ENCODE measurements around the gene NEIL3.

Gene NEIL3

DNA sequence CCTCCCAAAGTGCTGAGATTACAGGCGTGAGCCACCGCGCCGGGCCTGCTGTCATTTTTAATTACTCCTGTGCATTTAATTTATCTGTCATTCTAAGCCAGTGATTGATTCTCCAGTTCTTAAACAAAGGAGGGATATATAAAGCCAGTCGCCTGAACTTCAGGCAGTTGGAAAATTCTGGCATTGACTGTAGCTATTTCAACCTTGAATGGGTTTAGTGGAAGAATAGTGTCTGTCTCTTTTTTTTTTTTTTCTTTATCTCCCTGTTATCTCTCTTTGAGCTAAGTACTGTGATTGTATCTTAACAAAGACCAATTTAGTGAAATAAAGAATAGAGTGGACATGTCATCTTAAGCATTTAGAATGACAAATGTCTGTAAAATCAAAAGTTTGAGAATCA lies 11.0 kb downstream of the NEIL3 start:
- no peak overlapping the region for H2BK120ac ChIP-seq (ENCODE audit: low read depth, low read length)
- no peak overlapping the region for H4K91ac ChIP-seq (ENCODE audit: low read length)
- no peaks in the 10 kb centered on the region for H3K4me1 ChIP-seq (ENCODE audit: control insufficient read depth, insufficient read depth, low read depth, low read length)
- no peak overlapping the region for H3K4me2 ChIP-seq (ENCODE audit: low read length, poor library complexity, severe bottlenecking)
- H3K9ac ChIP-seq (ENCODE audit: low read length), result no peak overlapping the region
- H3K14ac ChIP-seq (ENCODE audit: low read length in 2 of 2), result no peak overlapping the region
- no peak overlapping the region for H2AFZ ChIP-seq (ENCODE audit: low read depth, low read length)
- no peak overlapping the region for H3K23ac ChIP-seq (ENCODE audit: low read length in 2 of 2)
- H3K18ac ChIP-seq (ENCODE audit: low read depth in 1 of 2, low read length in 2 of 2), result no peak overlapping the region
- no peak for DNase-seq
- no peaks in the 10 kb centered on the region for H3K36me3 ChIP-seq (ENCODE audit: control insufficient read depth in 1 of 2, insufficient read depth in 2 of 2, low read depth in 1 of 2, low read length in 2 of 2)
- no peak overlapping the region for H2BK5ac ChIP-seq (ENCODE audit: low read depth, low read length, poor library complexity, severe bottlenecking)
- H3K4ac ChIP-seq (ENCODE audit: low read depth in 1 of 2, low read length in 2 of 2), result no peak overlapping the region
- H2BK12ac ChIP-seq (ENCODE audit: low read length in 2 of 2), result no peak overlapping the region
- H2AK5ac ChIP-seq (ENCODE audit: low read length, severe bottlenecking), result no peak overlapping the region
- H2BK15ac ChIP-seq (ENCODE audit: low read depth, poor library complexity, severe bottlenecking), result no peak overlapping the region
- H3K27ac ChIP-seq (ENCODE audit: low read length, poor library complexity, severe bottlenecking), result no peak overlapping the region
- peaks cover 7% of the 10 kb centered on the region for H3K79me1 ChIP-seq (replicated peaks; ENCODE audit: low read length, poor library complexity, severe bottlenecking)
- H3K9me3 ChIP-seq (ENCODE audit: control insufficient read depth, low read length), result no peaks in the 10 kb centered on the region
- no peak overlapping the region for H4K8ac ChIP-seq (ENCODE audit: low read length)
- H3K4me3 ChIP-seq (ENCODE audit: insufficient read depth in 1 of 2, low read depth in 1 of 2, low read length in 2 of 2), result no peak overlapping the region
- WGBS, result 100% methylated on average over 1 of the region's 5 CpGs
- no peaks in the 10 kb centered on the region for H3K27me3 ChIP-seq (ENCODE audit: control insufficient read depth in 1 of 2, insufficient read depth in 1 of 2, low read length in 2 of 2)

DNA sequence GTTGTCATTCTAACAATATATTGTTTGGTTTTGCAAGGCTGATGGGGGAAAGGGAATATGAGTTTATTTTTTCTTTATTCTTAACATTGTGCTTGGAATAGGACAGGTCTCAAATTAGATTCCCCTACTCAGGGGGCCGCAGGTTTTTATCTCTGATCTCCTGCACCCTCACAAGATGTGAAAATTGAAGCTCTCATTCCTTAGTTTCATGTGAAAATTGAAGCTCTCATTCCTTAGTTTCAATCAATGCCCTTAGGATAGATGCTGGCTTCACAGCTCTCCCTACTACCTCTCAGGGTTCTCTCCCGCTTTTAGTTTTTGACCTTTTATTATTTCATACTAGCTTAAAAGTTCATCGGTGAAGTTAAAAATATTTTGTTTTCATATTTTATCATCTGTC lies 12.0 kb downstream of the NEIL3 start:
- Histone ChIP-seq H3K79me1 (replicated peaks; ENCODE audit: low read length, poor library complexity, severe bottlenecking) (peaks cover 7% of the 10 kb centered on the region), H3K9me3 (ENCODE audit: control insufficient read depth, low read length) (no peaks in the 10 kb centered on the region), H3K27me3 (ENCODE audit: control insufficient read depth in 1 of 2, insufficient read depth in 1 of 2, low read length in 2 of 2) (no peaks in the 10 kb centered on the region), H3K9ac (ENCODE audit: low read length) (no peak overlapping the region), H3K27ac (ENCODE audit: low read length, poor library complexity, severe bottlenecking) (no peak overlapping the region), H2BK5ac (ENCODE audit: low read depth, low read length, poor library complexity, severe bottlenecking) (no peak overlapping the region), H4K8ac (ENCODE audit: low read length) (no peak overlapping the region), H2BK12ac (ENCODE audit: low read length in 2 of 2) (no peak overlapping the region), H2BK120ac (ENCODE audit: low read depth, low read length) (no peak overlapping the region), H2BK15ac (ENCODE audit: low read depth, poor library complexity, severe bottlenecking) (no peak overlapping the region), H3K4ac (ENCODE audit: low read depth in 1 of 2, low read length in 2 of 2) (no peak overlapping the region), H3K18ac (ENCODE audit: low read depth in 1 of 2, low read length in 2 of 2) (no peak overlapping the region), H2AK5ac (ENCODE audit: low read length, severe bottlenecking) (no peak overlapping the region), H2AFZ (ENCODE audit: low read depth, low read length) (no peak overlapping the region), H3K4me3 (ENCODE audit: insufficient read depth in 1 of 2, low read depth in 1 of 2, low read length in 2 of 2) (no peak overlapping the region), H3K23ac (ENCODE audit: low read length in 2 of 2) (no peak overlapping the region), H3K4me2 (ENCODE audit: low read length, poor library complexity, severe bottlenecking) (no peak overlapping the region), H3K36me3 (ENCODE audit: control insufficient read depth in 1 of 2, insufficient read depth in 2 of 2, low read depth in 1 of 2, low read length in 2 of 2) (no peaks in the 10 kb centered on the region), H4K91ac (ENCODE audit: low read length) (no peak overlapping the region), H3K4me1 (ENCODE audit: control insufficient read depth, insufficient read depth, low read depth, low read length) (no peaks in the 10 kb centered on the region), H3K14ac (ENCODE audit: low read length in 2 of 2) (no peak overlapping the region)
- no peak for DNase-seq
- WGBS, result 100% methylated on average over 1 of the region's 3 CpGs

DNA sequence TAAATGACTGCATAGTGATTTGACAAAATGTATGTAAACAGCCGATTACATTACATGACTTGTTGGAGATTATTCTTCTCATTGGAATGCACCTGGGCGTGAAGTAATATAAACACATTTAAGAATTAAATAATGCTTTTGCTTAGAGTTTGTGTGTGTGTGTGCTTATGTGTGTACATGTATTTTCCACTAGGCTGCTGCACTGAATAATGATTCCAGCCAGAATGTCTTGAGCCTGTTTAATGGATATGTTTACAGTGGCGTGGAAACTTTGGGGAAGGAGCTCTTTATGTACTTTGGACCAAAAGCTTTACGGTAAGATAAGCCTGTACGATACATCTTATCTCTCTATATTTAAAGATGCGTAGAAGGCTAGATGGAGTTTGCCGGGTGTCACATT lies 12.6 kb downstream of the NEIL3 start:
- Histone ChIP-seq H3K23ac (ENCODE audit: low read length in 2 of 2) (no peak overlapping the region), H4K91ac (ENCODE audit: low read length) (no peak overlapping the region), H3K9ac (ENCODE audit: low read length) (no peak overlapping the region), H4K8ac (ENCODE audit: low read length) (no peak overlapping the region), H3K27me3 (ENCODE audit: control insufficient read depth in 1 of 2, insufficient read depth in 1 of 2, low read length in 2 of 2) (no peaks in the 10 kb centered on the region), H2BK5ac (ENCODE audit: low read depth, low read length, poor library complexity, severe bottlenecking) (no peak overlapping the region), H3K36me3 (ENCODE audit: control insufficient read depth in 1 of 2, insufficient read depth in 2 of 2, low read depth in 1 of 2, low read length in 2 of 2) (no peaks in the 10 kb centered on the region), H3K18ac (ENCODE audit: low read depth in 1 of 2, low read length in 2 of 2) (no peak overlapping the region), H2AFZ (ENCODE audit: low read depth, low read length) (no peak overlapping the region), H3K27ac (ENCODE audit: low read length, poor library complexity, severe bottlenecking) (no peak overlapping the region), H3K4ac (ENCODE audit: low read depth in 1 of 2, low read length in 2 of 2) (no peak overlapping the region), H2BK12ac (ENCODE audit: low read length in 2 of 2) (no peak overlapping the region), H2AK5ac (ENCODE audit: low read length, severe bottlenecking) (no peak overlapping the region), H3K4me3 (ENCODE audit: insufficient read depth in 1 of 2, low read depth in 1 of 2, low read length in 2 of 2) (no peak overlapping the region), H2BK120ac (ENCODE audit: low read depth, low read length) (no peak overlapping the region), H3K4me2 (ENCODE audit: low read length, poor library complexity, severe bottlenecking) (no peak overlapping the region), H3K9me3 (ENCODE audit: control insufficient read depth, low read length) (no peaks in the 10 kb centered on the region), H3K4me1 (ENCODE audit: control insufficient read depth, insufficient read depth, low read depth, low read length) (no peaks in the 10 kb centered on the region), H3K79me1 (replicated peaks; ENCODE audit: low read length, poor library complexity, severe bottlenecking) (peaks cover 10% of the 10 kb centered on the region), H2BK15ac (ENCODE audit: low read depth, poor library complexity, severe bottlenecking) (no peak overlapping the region), H3K14ac (ENCODE audit: low read length in 2 of 2) (no peak overlapping the region)
- WGBS, result 77% methylated on average over 5 of the region's 7 CpGs
- peak; percentile 46 for DNase-seq

DNA sequence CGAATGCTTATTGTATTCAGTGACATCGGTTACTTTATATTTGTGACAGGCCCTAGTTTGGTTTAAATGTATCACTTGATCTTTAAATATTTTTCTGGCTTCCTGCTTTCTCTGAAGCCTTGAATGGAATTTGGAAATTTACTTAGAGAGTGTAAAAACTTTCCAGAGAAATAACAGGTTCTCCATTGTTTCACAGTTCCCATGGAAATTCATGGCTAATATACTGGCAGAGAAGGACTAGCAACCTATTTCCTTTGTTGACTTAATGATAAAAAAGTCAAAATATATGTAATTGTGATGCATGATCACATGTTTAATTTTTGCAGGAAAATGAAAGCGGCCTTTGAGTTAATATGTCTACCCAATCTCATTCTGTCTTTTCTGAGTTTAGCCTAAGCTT lies 13.2 kb downstream of the NEIL3 start:
- Histone ChIP-seq H3K27me3 (ENCODE audit: control insufficient read depth in 1 of 2, insufficient read depth in 1 of 2, low read length in 2 of 2) (no peaks in the 10 kb centered on the region), H2BK12ac (ENCODE audit: low read length in 2 of 2) (no peak overlapping the region), H2AFZ (ENCODE audit: low read depth, low read length) (no peak overlapping the region), H2BK15ac (ENCODE audit: low read depth, poor library complexity, severe bottlenecking) (no peak overlapping the region), H3K4me2 (ENCODE audit: low read length, poor library complexity, severe bottlenecking) (no peak overlapping the region), H2AK5ac (ENCODE audit: low read length, severe bottlenecking) (no peak overlapping the region), H3K4me3 (ENCODE audit: insufficient read depth in 1 of 2, low read depth in 1 of 2, low read length in 2 of 2) (no peak overlapping the region), H2BK120ac (ENCODE audit: low read depth, low read length) (no peak overlapping the region), H3K4me1 (ENCODE audit: control insufficient read depth, insufficient read depth, low read depth, low read length) (no peaks in the 10 kb centered on the region), H3K36me3 (ENCODE audit: control insufficient read depth in 1 of 2, insufficient read depth in 2 of 2, low read depth in 1 of 2, low read length in 2 of 2) (no peaks in the 10 kb centered on the region), H4K8ac (ENCODE audit: low read length) (no peak overlapping the region), H4K91ac (ENCODE audit: low read length) (no peak overlapping the region), H3K14ac (ENCODE audit: low read length in 2 of 2) (no peak overlapping the region), H3K18ac (ENCODE audit: low read depth in 1 of 2, low read length in 2 of 2) (no peak overlapping the region), H3K79me1 (replicated peaks; ENCODE audit: low read length, poor library complexity, severe bottlenecking) (peaks cover 12% of the 10 kb centered on the region), H3K27ac (ENCODE audit: low read length, poor library complexity, severe bottlenecking) (no peak overlapping the region), H3K4ac (ENCODE audit: low read depth in 1 of 2, low read length in 2 of 2) (no peak overlapping the region), H3K9ac (ENCODE audit: low read length) (no peak overlapping the region), H2BK5ac (ENCODE audit: low read depth, low read length, poor library complexity, severe bottlenecking) (no peak overlapping the region), H3K9me3 (ENCODE audit: control insufficient read depth, low read length) (no peaks in the 10 kb centered on the region), H3K23ac (ENCODE audit: low read length in 2 of 2) (no peak overlapping the region)
- WGBS, result 100% methylated on average over 1 of the region's 3 CpGs
- no peak for DNase-seq
